Measurements from ENCODE around the gene LRSAM1.

LRSAM1 gene

GRCh38 chr9:127438394-127438793 lies 12.9 kb upstream of the LRSAM1 start:
- no peak for DNase-seq (ENCODE audit: low spot score)
- in situ Hi-C loops (cut with MboI; ENCODE audit: low pct_unique_long_range_greater_than_20kb, low sequenced_read_pairs, unreplicated experiment): no loop called here

DNA sequence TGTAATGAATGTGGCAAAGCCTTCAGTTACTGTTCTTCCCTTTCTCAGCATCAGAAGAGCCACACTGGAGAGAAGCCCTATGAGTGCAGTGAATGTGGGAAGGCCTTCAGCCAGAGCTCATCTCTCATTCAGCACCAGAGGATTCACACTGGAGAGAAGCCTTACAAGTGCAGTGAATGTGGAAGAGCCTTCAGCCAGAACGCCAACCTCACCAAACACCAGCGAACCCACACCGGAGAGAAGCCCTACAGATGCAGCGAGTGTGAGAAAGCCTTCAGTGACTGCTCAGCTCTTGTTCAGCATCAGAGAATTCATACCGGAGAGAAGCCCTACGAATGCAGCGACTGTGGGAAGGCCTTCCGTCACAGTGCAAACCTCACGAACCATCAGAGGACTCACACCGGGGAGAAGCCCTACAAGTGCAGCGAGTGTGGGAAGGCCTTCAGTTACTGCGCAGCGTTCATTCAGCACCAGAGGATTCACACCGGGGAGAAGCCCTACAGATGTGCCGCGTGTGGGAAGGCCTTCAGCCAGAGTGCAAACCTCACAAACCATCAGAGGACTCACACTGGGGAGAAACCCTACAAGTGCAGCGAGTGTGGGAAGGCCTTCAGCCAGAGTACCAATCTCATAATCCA lies 6.9 kb upstream of the LRSAM1 start:
- TF ChIP-seq CTCF (IDR thresholded peaks at IDR 0.05; ENCODE audit: extremely low read depth, insufficient read depth, missing control alignments): no peak
- in situ Hi-C loops (cut with MboI; ENCODE audit: low pct_unique_long_range_greater_than_20kb, low sequenced_read_pairs, unreplicated experiment): no loop called here
- no peak for DNase-seq (ENCODE audit: low spot score)

More at GRCh38 chr9:127438394-127438793, 12.9 kb upstream of the LRSAM1 start:
- TF ChIP-seq CTCF (IDR thresholded peaks at IDR 0.05; ENCODE audit: extremely low read depth, insufficient read depth, missing control alignments): no peak

DNA sequence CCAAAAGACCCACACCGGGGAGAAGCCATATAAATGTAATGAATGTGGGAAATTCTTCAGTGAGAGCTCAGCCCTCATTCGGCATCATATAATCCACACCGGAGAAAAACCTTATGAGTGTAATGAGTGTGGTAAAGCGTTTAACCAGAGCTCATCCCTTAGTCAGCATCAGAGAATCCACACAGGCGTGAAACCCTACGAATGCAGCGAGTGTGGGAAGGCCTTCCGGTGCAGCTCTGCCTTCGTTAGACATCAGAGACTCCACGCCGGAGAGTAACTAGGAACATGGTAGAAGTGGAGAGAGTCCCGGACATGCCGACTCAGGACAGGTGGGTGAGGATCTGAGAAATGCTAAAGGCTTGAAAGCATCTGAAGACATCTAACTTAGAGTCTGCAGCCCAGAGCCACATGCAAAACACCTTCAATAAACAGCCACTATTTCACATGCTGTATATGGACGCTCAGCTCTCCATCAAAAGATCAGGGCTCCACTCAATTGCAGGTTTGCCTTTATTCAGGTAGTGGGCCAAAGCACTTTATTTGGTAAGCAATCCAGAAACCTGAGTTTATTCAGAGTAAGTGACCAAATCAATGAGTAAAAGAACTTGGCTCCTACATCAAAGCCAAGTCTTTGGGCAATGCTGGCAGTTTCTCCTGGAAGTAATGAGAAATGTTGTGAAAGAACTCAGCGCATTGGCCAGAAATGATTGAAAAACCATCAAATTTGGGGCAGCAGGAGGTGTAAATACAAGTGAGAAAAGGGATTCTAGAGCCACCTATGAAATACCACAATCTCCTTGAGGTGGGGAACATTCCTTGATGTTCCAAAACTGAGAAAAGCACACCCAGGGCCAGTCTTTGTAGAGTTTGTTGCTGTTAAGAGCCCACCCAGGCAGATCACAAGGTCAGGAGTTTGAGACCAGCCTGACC lies 6.1 kb upstream of the LRSAM1 start:
- no peak for DNase-seq (ENCODE audit: low spot score)
- in situ Hi-C loops (cut with MboI; ENCODE audit: low pct_unique_long_range_greater_than_20kb, low sequenced_read_pairs, unreplicated experiment): no loop called here
- no peak for TF ChIP-seq CTCF (IDR thresholded peaks at IDR 0.05; ENCODE audit: extremely low read depth, insufficient read depth, missing control alignments)

- in situ Hi-C loops (cut with MboI; ENCODE audit: low pct_unique_long_range_greater_than_20kb, low sequenced_read_pairs, unreplicated experiment): no loop called here
- TF ChIP-seq CTCF (IDR thresholded peaks at IDR 0.05; ENCODE audit: extremely low read depth, insufficient read depth, missing control alignments): no peak
- DNase-seq (ENCODE audit: low spot score): no peak
Observed at GRCh38 chr9:127445851-127446712, 5.2 kb upstream of the LRSAM1 start.

DNA sequence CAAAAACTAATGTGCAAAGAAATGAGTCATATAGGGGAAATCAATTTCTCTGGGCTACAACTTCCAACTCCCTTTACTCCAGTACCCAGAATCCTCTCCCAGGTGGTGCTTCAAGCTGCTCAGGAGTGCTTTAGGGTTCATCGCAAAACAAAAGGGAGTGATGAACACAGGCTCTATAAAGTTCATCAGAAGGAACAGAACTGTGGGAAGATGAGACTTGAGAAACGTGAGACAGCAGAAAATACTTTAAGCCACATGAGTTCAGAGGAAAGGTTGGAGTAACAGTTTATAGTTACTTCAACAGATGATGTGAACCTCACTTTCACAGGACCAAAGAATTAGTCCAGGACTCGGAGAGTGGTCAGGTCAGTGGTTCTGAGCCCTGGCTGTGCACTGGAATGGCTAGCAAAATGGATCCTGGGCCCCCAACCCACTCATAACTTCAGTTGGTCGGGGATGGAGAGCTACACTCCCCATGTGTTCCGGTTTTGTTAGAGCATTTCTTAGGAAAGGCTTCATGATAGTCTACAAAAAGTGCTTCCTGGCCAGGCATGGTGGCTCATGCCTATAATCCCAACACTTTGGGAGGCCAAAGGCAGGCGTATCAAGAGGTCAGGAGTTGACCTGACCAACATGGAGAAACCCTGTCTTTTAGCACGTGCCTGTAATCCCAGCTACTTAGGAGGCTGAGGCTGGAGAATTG lies 4.4 kb upstream of the LRSAM1 start:
- DNase-seq (ENCODE audit: low spot score): no peak
- in situ Hi-C loops (cut with MboI; ENCODE audit: low pct_unique_long_range_greater_than_20kb, low sequenced_read_pairs, unreplicated experiment): no loop called here
- TF ChIP-seq CTCF (IDR thresholded peaks at IDR 0.05; ENCODE audit: extremely low read depth, insufficient read depth, missing control alignments): no peak

Measured in GM13977 (cell line).